Stimulated activated naive CD8-positive, alpha-beta T cell treated with anti-CD3 and anti-CD28 coated beads, Interleukin-15, Interleukin-2, amounts not matched to agents 100 ng/mL and 50 ng/mL, for 24 hours (primary cell): ENCODE results near the gene CDH15.

Experiments used
- H3K27ac Mint-ChIP-seq: one replicate; pipeline ENCODE4 v1.8.0; 2021; ENCODE audit warnings: mild to moderate bottlenecking, mixed read lengths
- H3K27me3 Mint-ChIP-seq: one replicate; pipeline ENCODE4 v1.8.0; 2021; ENCODE audit warnings: mixed read lengths
- H3K36me3 Mint-ChIP-seq: one replicate; pipeline ENCODE4 v1.8.0; 2021; ENCODE audit warnings: low read depth, mixed read lengths
- H3K4me1 Mint-ChIP-seq: one replicate; pipeline ENCODE4 v1.8.0; 2021; ENCODE audit warnings: low read depth, mixed read lengths
- H3K4me3 Mint-ChIP-seq: one replicate; pipeline ENCODE4 v1.8.0; 2021; ENCODE audit warnings: mild to moderate bottlenecking, mixed read lengths
- H3K9me3 Mint-ChIP-seq: one replicate; pipeline ENCODE4 v1.8.0; 2021; ENCODE audit warnings: mixed read lengths

CDH15 gene

GRCh38 chr16:89147085-89147817 is 24.3 kb upstream of the CDH15 start:
- H3K4me3 Mint-ChIP-seq: no peak overlapping the region
- no peaks in the 10 kb centered on the region for H3K9me3 Mint-ChIP-seq
- no peaks in the 10 kb centered on the region for H3K4me1 Mint-ChIP-seq
- no peak overlapping the region for H3K27ac Mint-ChIP-seq
- no peaks in the 10 kb centered on the region for H3K27me3 Mint-ChIP-seq
- H3K36me3 Mint-ChIP-seq: peaks cover 37% of the 10 kb centered on the region

- no peak overlapping the region for H3K4me3 Mint-ChIP-seq
Observed at GRCh38 chr16:89149386-89149785, 22.2 kb upstream of the CDH15 start.

GRCh38 chr16:89150090-89150835 is 21.3 kb upstream of the CDH15 start:
- Mint-ChIP-seq H3K36me3 (peaks cover 37% of the 10 kb centered on the region), H3K27me3 (no peaks in the 10 kb centered on the region), H3K9me3 (no peaks in the 10 kb centered on the region), H3K27ac (peak overlapping the region; percentile 23), H3K4me1 (no peaks in the 10 kb centered on the region), H3K4me3 (no peak overlapping the region)

More at GRCh38 chr16:89149386-89149785, 22.2 kb upstream of the CDH15 start:
- H3K36me3 Mint-ChIP-seq: peaks cover 37% of the 10 kb centered on the region
- H3K27me3 Mint-ChIP-seq: no peaks in the 10 kb centered on the region
- no peaks in the 10 kb centered on the region for H3K4me1 Mint-ChIP-seq
- no peaks in the 10 kb centered on the region for H3K9me3 Mint-ChIP-seq
- H3K27ac Mint-ChIP-seq: no peak overlapping the region

- Mint-ChIP-seq H3K36me3 (peaks cover 33% of the 10 kb centered on the region), H3K4me1 (no peaks in the 10 kb centered on the region), H3K27ac (no peak overlapping the region), H3K9me3 (no peaks in the 10 kb centered on the region), H3K4me3 (no peak overlapping the region), H3K27me3 (no peaks in the 10 kb centered on the region)
Observed at GRCh38 chr16:89150981-89151380, 20.6 kb upstream of the CDH15 start.

GRCh38 chr16:89152831-89153700 is 18.5 kb upstream of the CDH15 start:
- Mint-ChIP-seq H3K27ac (no peak overlapping the region), H3K4me3 (no peak overlapping the region), H3K27me3 (no peaks in the 10 kb centered on the region), H3K9me3 (no peaks in the 10 kb centered on the region), H3K4me1 (no peaks in the 10 kb centered on the region), H3K36me3 (peaks cover 26% of the 10 kb centered on the region)

GRCh38 chr16:89153848-89154271 is 17.7 kb upstream of the CDH15 start:
- Mint-ChIP-seq H3K9me3 (no peaks in the 10 kb centered on the region), H3K27me3 (no peaks in the 10 kb centered on the region), H3K36me3 (peaks cover 23% of the 10 kb centered on the region), H3K4me1 (no peaks in the 10 kb centered on the region), H3K27ac (no peak overlapping the region), H3K4me3 (no peak overlapping the region)

- peaks cover 15% of the 10 kb centered on the region for H3K36me3 Mint-ChIP-seq
- H3K9me3 Mint-ChIP-seq: no peaks in the 10 kb centered on the region
- no peak overlapping the region for H3K27ac Mint-ChIP-seq
- H3K27me3 Mint-ChIP-seq: no peaks in the 10 kb centered on the region
- H3K4me3 Mint-ChIP-seq: no peak overlapping the region
- no peaks in the 10 kb centered on the region for H3K4me1 Mint-ChIP-seq
Observed at GRCh38 chr16:89154390-89155183, 17.0 kb upstream of the CDH15 start.

GRCh38 chr16:89155184-89155679 is 16.3 kb upstream of the CDH15 start:
- H3K9me3 Mint-ChIP-seq: no peaks in the 10 kb centered on the region
- no peak overlapping the region for H3K4me3 Mint-ChIP-seq
- H3K4me1 Mint-ChIP-seq: no peaks in the 10 kb centered on the region
- peaks cover 10% of the 10 kb centered on the region for H3K36me3 Mint-ChIP-seq
- H3K27ac Mint-ChIP-seq: no peak overlapping the region
- H3K27me3 Mint-ChIP-seq: no peaks in the 10 kb centered on the region

GRCh38 chr16:89155851-89156739 is 15.5 kb upstream of the CDH15 start:
- Mint-ChIP-seq H3K9me3 (no peaks in the 10 kb centered on the region), H3K27ac (no peak overlapping the region), H3K36me3 (peaks cover 3% of the 10 kb centered on the region), H3K4me1 (no peaks in the 10 kb centered on the region), H3K27me3 (no peaks in the 10 kb centered on the region), H3K4me3 (no peak overlapping the region)

- H3K27ac Mint-ChIP-seq: no peak overlapping the region
- no peaks in the 10 kb centered on the region for H3K9me3 Mint-ChIP-seq
- no peak overlapping the region for H3K4me3 Mint-ChIP-seq
- no peaks in the 10 kb centered on the region for H3K36me3 Mint-ChIP-seq
- no peaks in the 10 kb centered on the region for H3K4me1 Mint-ChIP-seq
- no peaks in the 10 kb centered on the region for H3K27me3 Mint-ChIP-seq
Observed at GRCh38 chr16:89156740-89157645, 14.6 kb upstream of the CDH15 start.

GRCh38 chr16:89157778-89158177 is 13.8 kb upstream of the CDH15 start:
- Mint-ChIP-seq H3K4me3 (no peak overlapping the region), H3K27me3 (no peaks in the 10 kb centered on the region), H3K4me1 (no peaks in the 10 kb centered on the region), H3K36me3 (no peaks in the 10 kb centered on the region), H3K9me3 (no peaks in the 10 kb centered on the region), H3K27ac (no peak overlapping the region)

- H3K4me3 Mint-ChIP-seq: no peak overlapping the region
- no peaks in the 10 kb centered on the region for H3K4me1 Mint-ChIP-seq
- no peak overlapping the region for H3K27ac Mint-ChIP-seq
- H3K27me3 Mint-ChIP-seq: no peaks in the 10 kb centered on the region
- no peaks in the 10 kb centered on the region for H3K36me3 Mint-ChIP-seq
- H3K9me3 Mint-ChIP-seq: no peaks in the 10 kb centered on the region
Observed at GRCh38 chr16:89159066-89159849, 12.3 kb upstream of the CDH15 start.
